Measurements from ENCODE around the gene PGLYRP3. TPM values are rescaled to one million over a fixed set of nuclear protein-coding genes. Genes with fewer than 3 reads are reported as not detected.

Gene PGLYRP3
- total and polyA plus RNA-seq, 9 of the 15 experiments (the other 6 are each of a cell fraction or from before 2014, with no cell fraction given): not detected

DNA sequence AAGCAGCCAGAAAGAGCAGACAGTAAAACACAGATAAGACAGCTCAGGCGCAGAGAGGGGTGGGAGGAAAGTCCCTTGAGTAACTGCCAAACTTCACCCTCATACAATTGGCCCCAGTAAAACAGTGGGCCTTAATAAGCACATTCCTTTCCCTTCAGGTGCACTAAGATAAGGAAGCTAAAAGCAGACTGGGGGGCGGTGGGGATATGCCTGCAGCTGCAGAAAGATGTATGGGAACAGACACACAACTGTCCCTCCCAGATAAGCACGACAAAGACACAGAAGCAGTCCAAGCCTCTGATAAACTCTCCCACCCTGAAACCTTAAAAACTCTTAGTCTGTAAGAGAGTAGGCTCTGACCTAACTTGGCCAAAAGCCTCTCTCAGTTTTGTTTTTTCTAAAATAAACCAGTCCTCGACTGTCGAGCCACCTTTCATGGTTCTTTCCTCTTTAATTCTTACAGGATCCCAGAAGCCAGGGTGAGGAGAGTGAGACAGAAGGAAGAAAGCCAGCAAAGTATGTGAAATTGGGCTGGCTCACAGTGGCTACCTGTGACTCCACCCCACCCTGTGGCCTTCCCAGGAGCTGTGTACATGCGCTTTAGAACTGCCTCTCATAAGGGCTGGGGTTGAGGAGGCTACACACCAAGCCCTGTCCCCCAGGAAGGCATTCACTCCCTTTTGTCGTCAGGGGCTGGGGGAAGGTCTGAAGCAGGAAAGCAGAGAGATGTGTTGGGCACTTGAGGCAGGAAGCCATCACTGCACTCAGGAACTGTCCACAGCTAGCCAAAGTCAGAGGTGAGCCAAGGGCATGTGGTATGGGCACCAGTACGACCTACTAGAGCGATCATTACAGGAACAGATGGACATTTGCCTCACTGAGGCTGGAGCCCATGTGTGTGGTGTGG, 31.3 kb upstream of the PGLYRP3 start (continued):
- TF ChIP-seq, protein P1, sequence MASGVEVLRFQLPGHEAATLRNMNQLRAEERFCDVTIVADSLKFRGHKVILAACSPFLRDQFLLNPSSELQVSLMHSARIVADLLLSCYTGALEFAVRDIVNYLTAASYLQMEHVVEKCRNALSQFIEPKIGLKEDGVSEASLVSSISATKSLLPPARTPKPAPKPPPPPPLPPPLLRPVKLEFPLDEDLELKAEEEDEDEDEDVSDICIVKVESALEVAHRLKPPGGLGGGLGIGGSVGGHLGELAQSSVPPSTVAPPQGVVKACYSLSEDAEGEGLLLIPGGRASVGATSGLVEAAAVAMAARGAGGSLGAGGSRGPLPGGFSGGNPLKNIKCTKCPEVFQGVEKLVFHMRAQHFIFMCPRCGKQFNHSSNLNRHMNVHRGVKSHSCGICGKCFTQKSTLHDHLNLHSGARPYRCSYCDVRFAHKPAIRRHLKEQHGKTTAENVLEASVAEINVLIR (CRISPR knock-in tag; IDR thresholded peaks at IDR 0.05): peak; percentile 60; the same call in 1 of the 2 replicates
- TF ChIP-seq TFAM (CRISPR knock-in tag; conservative IDR thresholded peaks at IDR 0.05) (no peak), TBL1XR1 (IDR thresholded peaks at IDR 0.05; ENCODE audit: low read length in 2 of 2) (peak; percentile 95 to 99; a peak in 3 of 4 replicates), SIRT6 (IDR thresholded peaks at IDR 0.05; ENCODE audit: low read depth, low read length) (no peak), SUPT5H (IDR thresholded peaks at IDR 0.05) (no peak), ZNF57 (CRISPR knock-in tag; IDR thresholded peaks at IDR 0.05) (no peak), HNRNPLL (IDR thresholded peaks at IDR 0.05; ENCODE audit: low read depth, low read length, poor library complexity, severe bottlenecking) (no peak), ZNF311 (CRISPR knock-in tag; IDR thresholded peaks at IDR 0.05) (peak; percentile 96), CBFA2T3 (IDR thresholded peaks at IDR 0.05) (peak; percentile 100), ZFP36 (IDR thresholded peaks at IDR 0.05; ENCODE audit: low read depth, low read length, partially characterized antibody) (no peak), SRSF3 (IDR thresholded peaks at IDR 0.05; ENCODE audit: insufficient read depth, low read length) (no peak), SNRNP70 (optimal IDR thresholded peaks at IDR 0.05; ENCODE audit: low read depth, low read length) (no peak), NRF1 (conservative IDR thresholded peaks at IDR 0.05 in 1 of 2, IDR thresholded peaks at IDR 0.05 in 1 of 2) (peak; percentile 41 to 45; a peak in 3 of 4 replicates), GABPA (tag; conservative IDR thresholded peaks at IDR 0.05; ENCODE audit: low read depth) (0 out of 2 replicates have a peak, but pooled peaks have one; percentile 23)
- TF ChIP-seq, protein P2, sequence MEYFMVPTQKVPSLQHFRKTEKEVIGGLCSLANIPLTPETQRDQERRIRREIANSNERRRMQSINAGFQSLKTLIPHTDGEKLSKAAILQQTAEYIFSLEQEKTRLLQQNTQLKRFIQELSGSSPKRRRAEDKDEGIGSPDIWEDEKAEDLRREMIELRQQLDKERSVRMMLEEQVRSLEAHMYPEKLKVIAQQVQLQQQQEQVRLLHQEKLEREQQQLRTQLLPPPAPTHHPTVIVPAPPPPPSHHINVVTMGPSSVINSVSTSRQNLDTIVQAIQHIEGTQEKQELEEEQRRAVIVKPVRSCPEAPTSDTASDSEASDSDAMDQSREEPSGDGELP (CRISPR knock-in tag; IDR thresholded peaks at IDR 0.05; ENCODE audit: borderline replicate concordance): peak; percentile 48; the same call in 1 of the 2 replicates
- TF ChIP-seq, protein P3, sequence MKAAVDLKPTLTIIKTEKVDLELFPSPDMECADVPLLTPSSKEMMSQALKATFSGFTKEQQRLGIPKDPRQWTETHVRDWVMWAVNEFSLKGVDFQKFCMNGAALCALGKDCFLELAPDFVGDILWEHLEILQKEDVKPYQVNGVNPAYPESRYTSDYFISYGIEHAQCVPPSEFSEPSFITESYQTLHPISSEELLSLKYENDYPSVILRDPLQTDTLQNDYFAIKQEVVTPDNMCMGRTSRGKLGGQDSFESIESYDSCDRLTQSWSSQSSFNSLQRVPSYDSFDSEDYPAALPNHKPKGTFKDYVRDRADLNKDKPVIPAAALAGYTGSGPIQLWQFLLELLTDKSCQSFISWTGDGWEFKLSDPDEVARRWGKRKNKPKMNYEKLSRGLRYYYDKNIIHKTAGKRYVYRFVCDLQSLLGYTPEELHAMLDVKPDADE (conservative IDR thresholded peaks at IDR 0.05; ENCODE audit: control insufficient read depth, low read depth, low read length): 0 out of 2 replicates have a peak, but pooled peaks have one; percentile 81
- TF ChIP-seq, protein P4, sequence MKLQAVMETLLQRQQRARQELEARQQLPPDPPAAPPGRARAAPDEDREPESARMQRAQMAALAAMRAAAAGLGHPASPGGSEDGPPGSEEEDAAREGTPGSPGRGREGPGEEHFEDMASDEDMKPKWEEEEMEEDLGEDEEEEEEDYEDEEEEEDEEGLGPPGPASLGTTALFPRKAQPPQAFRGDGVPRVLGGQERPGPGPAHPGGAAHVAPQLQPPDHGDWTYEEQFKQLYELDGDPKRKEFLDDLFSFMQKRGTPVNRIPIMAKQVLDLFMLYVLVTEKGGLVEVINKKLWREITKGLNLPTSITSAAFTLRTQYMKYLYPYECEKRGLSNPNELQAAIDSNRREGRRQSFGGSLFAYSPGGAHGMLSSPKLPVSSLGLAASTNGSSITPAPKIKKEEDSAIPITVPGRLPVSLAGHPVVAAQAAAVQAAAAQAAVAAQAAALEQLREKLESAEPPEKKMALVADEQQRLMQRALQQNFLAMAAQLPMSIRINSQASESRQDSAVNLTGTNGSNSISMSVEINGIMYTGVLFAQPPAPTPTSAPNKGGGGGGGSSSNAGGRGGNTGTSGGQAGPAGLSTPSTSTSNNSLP (IDR thresholded peaks at IDR 0.05; ENCODE audit: borderline replicate concordance, low read depth, low read length): no peak
- TF ChIP-seq, protein P5, sequence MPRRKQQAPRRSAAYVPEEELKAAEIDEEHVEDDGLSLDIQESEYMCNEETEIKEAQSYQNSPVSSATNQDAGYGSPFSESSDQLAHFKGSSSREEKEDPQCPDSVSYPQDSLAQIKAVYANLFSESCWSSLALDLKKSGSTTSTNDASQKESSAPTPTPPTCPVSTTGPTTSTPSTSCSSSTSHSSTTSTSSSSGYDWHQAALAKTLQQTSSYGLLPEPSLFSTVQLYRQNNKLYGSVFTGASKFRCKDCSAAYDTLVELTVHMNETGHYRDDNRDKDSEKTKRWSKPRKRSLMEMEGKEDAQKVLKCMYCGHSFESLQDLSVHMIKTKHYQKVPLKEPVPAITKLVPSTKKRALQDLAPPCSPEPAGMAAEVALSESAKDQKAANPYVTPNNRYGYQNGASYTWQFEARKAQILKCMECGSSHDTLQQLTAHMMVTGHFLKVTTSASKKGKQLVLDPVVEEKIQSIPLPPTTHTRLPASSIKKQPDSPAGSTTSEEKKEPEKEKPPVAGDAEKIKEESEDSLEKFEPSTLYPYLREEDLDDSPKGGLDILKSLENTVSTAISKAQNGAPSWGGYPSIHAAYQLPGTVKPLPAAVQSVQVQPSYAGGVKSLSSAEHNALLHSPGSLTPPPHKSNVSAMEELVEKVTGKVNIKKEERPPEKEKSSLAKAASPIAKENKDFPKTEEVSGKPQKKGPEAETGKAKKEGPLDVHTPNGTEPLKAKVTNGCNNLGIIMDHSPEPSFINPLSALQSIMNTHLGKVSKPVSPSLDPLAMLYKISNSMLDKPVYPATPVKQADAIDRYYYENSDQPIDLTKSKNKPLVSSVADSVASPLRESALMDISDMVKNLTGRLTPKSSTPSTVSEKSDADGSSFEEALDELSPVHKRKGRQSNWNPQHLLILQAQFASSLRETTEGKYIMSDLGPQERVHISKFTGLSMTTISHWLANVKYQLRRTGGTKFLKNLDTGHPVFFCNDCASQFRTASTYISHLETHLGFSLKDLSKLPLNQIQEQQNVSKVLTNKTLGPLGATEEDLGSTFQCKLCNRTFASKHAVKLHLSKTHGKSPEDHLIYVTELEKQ (CRISPR knock-in tag; IDR thresholded peaks at IDR 0.05): 0 out of 2 replicates have a peak, but pooled peaks have one; percentile 34

Measured in K562 (cell line).